GM13977 (cell line): Measurements from ENCODE around the gene IL31.
"Not testable (repeated sequence)": the region's sequence is repeated elsewhere in the genome, so short reads cannot be mapped to it uniquely, and the experiment has no call there.

ENCODE experiments used
- DNase-seq: peaks from one replicate; pipeline ENCODE4 v3.0.0; 2012; ENCODE audit warnings: low spot score
- in situ Hi-C: fragments of 300-500 bp; cut with MboI; formaldehyde crosslinking; loops from one replicate; pipeline ENCODE4 v1.12.0; 2022; ENCODE audit warnings: low sequenced_read_pairs, low pct_unique_long_range_greater_than_20kb, mixed read lengths, inconsistent platforms; ENCODE audit not compliant: unreplicated experiment
- TF ChIP-seq, protein P1 (sequence below): IDR thresholded peaks from 2 replicates; pipeline ENCODE4 v1.5.1; 2012; ENCODE audit warnings: mild to moderate bottlenecking, control low read depth; ENCODE audit not compliant: insufficient read depth; ENCODE audit errors: extremely low read depth, missing control alignments

IL31 gene

DNA sequence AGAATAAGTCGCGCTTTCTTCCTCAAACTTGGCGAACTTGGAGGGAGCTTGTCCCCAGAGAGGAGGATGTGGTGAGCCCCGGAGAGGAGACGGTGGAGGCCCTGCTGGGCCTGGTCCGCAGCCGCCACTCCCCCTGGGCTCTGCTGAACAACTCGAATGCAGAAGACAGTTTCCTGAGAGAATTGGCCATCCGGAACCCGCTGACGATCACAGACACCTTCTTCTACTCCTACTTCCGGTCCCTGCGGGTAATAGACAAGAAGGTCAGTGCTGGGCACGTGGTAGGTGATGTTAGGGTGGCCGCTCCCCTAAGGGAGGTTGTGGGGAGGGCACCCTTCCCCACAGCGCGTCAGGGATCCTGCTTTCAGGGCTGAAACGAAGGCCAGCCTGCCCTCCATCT, 10.5 kb upstream of the IL31 start:
- in situ Hi-C loops, result loop anchor here (10.0 kb wide), 1 partner anchor 130 kb away; no protein-coding TSS in a partner anchor
- peak; percentile 55 for DNase-seq
- TF ChIP-seq, protein P1, sequence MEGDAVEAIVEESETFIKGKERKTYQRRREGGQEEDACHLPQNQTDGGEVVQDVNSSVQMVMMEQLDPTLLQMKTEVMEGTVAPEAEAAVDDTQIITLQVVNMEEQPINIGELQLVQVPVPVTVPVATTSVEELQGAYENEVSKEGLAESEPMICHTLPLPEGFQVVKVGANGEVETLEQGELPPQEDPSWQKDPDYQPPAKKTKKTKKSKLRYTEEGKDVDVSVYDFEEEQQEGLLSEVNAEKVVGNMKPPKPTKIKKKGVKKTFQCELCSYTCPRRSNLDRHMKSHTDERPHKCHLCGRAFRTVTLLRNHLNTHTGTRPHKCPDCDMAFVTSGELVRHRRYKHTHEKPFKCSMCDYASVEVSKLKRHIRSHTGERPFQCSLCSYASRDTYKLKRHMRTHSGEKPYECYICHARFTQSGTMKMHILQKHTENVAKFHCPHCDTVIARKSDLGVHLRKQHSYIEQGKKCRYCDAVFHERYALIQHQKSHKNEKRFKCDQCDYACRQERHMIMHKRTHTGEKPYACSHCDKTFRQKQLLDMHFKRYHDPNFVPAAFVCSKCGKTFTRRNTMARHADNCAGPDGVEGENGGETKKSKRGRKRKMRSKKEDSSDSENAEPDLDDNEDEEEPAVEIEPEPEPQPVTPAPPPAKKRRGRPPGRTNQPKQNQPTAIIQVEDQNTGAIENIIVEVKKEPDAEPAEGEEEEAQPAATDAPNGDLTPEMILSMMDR, result no peak

DNA sequence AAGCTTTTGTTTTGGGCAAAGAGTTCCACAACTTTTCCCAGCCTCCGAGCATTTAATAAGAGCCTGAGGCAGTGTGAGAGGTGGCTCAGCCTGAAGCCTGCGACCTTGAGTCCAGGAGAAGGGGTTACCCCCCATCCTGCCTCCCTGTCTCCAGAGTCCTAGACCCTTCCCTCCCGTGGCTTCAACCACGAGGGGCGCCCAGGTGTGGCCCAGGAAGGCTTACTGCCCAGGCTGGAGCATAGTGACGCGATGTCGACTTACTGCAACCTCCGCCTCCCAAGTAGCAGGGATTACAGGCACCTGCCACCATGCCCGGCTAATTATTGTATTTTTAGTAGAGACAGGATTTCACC, 9.5 kb upstream of the IL31 start:
- in situ Hi-C loops, result loop anchor here (10.0 kb wide), 1 partner anchor 129 kb away; no protein-coding TSS in a partner anchor
- TF ChIP-seq, protein P1, result no peak
- DNase-seq, result no peak

GRCh38 chr12:122182887-122183587, 9.0 kb upstream of the IL31 start, which contains the start of gene LRRC43:
Gene LRRC43, plus strand, starts transcription at chr12:122183123. Its CDS starts 22 bp downstream, at chr12:122183145.
- peak; percentile 65 for DNase-seq
- TF ChIP-seq, protein P1, result no peak
- in situ Hi-C loops, result loop anchor here (10.0 kb wide), 1 partner anchor 128 kb away; no protein-coding TSS in a partner anchor

- in situ Hi-C loops, DNase-seq: not testable (repeated sequence)
Measured at GRCh38 chr12:122176473-122176872, 2.5 kb upstream of the IL31 start.

DNA sequence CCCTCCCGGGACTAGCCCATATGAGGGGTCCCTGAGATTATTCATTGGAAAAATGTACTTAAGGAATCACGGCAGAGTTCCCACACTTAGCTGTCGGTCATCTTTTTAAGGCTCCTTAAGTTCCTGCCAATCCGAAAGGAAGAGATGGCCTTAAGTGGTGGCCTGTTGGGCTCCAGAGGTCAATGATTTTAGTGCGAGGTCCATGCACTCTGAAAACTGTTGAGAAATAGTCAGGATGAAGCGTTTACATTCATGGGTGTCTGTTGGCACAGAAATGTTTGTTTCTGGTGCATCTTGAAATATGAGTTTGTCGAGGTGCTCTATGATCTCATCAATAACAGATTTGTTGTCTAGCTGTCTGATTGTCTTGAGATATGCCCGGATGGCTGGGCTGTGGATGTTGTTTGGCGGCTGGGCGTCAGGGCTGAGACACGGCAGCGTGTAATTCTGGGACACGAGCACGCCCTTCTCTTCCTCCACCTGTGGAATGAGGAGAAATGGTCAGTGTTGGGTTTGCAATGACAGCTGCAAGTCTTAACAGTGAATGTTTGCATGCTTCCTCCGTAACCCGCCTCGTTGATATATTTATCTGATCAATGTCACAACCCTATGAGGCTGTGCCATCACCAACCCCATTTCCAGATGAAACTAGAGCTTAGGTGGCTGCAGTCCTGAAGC, 1.6 kb downstream of the IL31 start:
- TF ChIP-seq, protein P1, result no peak
- in situ Hi-C loops, result no loop called here
- no peak for DNase-seq

GRCh38 chr12:122171399-122171798, 2.6 kb downstream of the IL31 start:
- no peak for DNase-seq
- TF ChIP-seq, protein P1, result no peak
- in situ Hi-C loops, result no loop called here

GRCh38 chr12:122168492-122168891, 5.5 kb downstream of the IL31 start:
- TF ChIP-seq, protein P1, result no peak
- DNase-seq, result no peak
- in situ Hi-C loops, result no loop called here
